HCT116 (cell line): Measurements from ENCODE around the gene CACNA1S. TPM values are rescaled to one million over a fixed set of nuclear protein-coding genes. Genes with fewer than 3 reads are reported as not detected.

Source experiments
- ATAC-seq: fragments of 200-7000 bp; cut with Tn5 transposase; 2 replicates; pipeline ENCODE4 v1.9.1; 2020; ENCODE audit warnings: mild to moderate bottlenecking, moderate library complexity
- BruUV-seq: library from RNA; stranded (reverse); fragments of 400-500 nt; replicated peaks from 2 replicates; lab custom pipeline; 2021; lab: Mats Ljungman, UMichigan
- CTCF ChIA-PET: fragments of 300-600 bp; sonication (Branson Sonifier 250); formaldehyde crosslinking; loops from one replicate; lab custom pipeline; 2021; ENCODE audit warnings: antibody characterized with exemption; lab: Charles Lee
- POLR2A ChIA-PET: fragments of 300-600, 350-600 bp; sonication (Branson Sonifier 250); formaldehyde crosslinking; loops from one replicate; lab custom pipeline; 2021; ENCODE audit warnings: antibody characterized with exemption; lab: Charles Lee
- RAD21 ChIA-PET, 2 experiments: fragments of 300-600 bp; sonication (Branson Sonifier 250); formaldehyde crosslinking; loops; one replicate each; lab custom pipeline; 2023; ENCODE audit warnings: low total read pairs in 2 of 2; ENCODE audit not compliant: uncharacterized antibody in 2 of 2, unreplicated experiment in 2 of 2, low non-redundant PET in 1 of 2; lab: Charles Lee
- DNase-seq: peaks from one replicate; pipeline ENCODE4 v3.0.0-alpha.2; 2010; ENCODE audit warnings: low read depth, low spot score
- H2AFZ ChIP-seq: fragments of 200-600 bp; shearing (Covaris generic), sonication (generic); 2 replicates; pipeline ENCODE4 v1.6.1; 2017; ENCODE audit warnings: low read depth, mixed run types, mixed read lengths, antibody characterized with exemption, low read length; ENCODE audit not compliant: poor library complexity, severe bottlenecking
- H3K27ac ChIP-seq: 2 replicates; pipeline ENCODE4 v1.5.1; 2012; ENCODE audit warnings: low read depth, low read length
- H3K27me3 ChIP-seq: fragments of 200-600 bp; sonication (generic); 2 replicates; pipeline ENCODE4 v1.6.1; 2016; ENCODE audit warnings: mixed run types, low read length, mixed read lengths; ENCODE audit not compliant: insufficient read depth
- H3K36me3 ChIP-seq, 2 experiments: fragments of 200-500 bp in 1 of 2; fragments of 200-600 bp in 1 of 2; sonication (Bioruptor generic) in 1 of 2; sonication (generic) in 1 of 2; 2 replicates each; pipeline versions ENCODE4 v1.5.1 to v1.6.1; 2014 to 2016; ENCODE audit warnings: low read length in 2 of 2, inconsistent platforms in 1 of 2, mixed read lengths in 1 of 2, mixed run types in 1 of 2; ENCODE audit not compliant: insufficient read depth in 2 of 2, control insufficient read depth in 1 of 2
- H3K4me1 ChIP-seq, 2 experiments: fragments of 200-600 bp in 1 of 2; sonication (generic) in 1 of 2; 2 replicates each; pipeline versions ENCODE4 v1.5.1 to v1.6.1; 2012 to 2017; ENCODE audit warnings: low read length in 2 of 2, inconsistent platforms in 1 of 2, mild to moderate bottlenecking in 1 of 2, mixed read lengths in 1 of 2, mixed run types in 1 of 2, moderate library complexity in 1 of 2; ENCODE audit not compliant: insufficient read depth in 2 of 2, control insufficient read depth in 1 of 2
- H3K4me2 ChIP-seq: fragments of 200-600 bp; sonication (generic); 2 replicates; pipeline ENCODE4 v1.6.1; 2017; ENCODE audit warnings: mixed run types, low read length, mixed read lengths
- H3K4me3 ChIP-seq, 2 experiments: fragments of 200-600 bp in 1 of 2; sonication (generic) in 1 of 2; replicated peaks in 1 of 2; 2 replicates each; pipeline ENCODE4 v1.5.1; 2011 to 2016; ENCODE audit warnings: low read length in 2 of 2, control low read depth in 1 of 2, low read depth in 1 of 2, mild to moderate bottlenecking in 1 of 2, mixed read lengths in 1 of 2, mixed run types in 1 of 2
- H3K79me2 ChIP-seq: fragments of 200-600 bp; sonication (generic); 2 replicates; pipeline ENCODE4 v1.6.1; 2017; ENCODE audit warnings: mild to moderate bottlenecking, mixed run types, low read length, moderate library complexity, mixed read lengths; ENCODE audit not compliant: insufficient read depth
- H3K9ac ChIP-seq: fragments of 200-600 bp; sonication (generic); 2 replicates; pipeline ENCODE4 v1.6.1; 2016; ENCODE audit warnings: low read length, mixed read lengths
- H3K9me2 ChIP-seq: fragments of 200-600 bp; sonication (generic), shearing (Covaris generic); 2 replicates; pipeline ENCODE4 v1.6.1; 2017; ENCODE audit warnings: mixed run types, mild to moderate bottlenecking, moderate library complexity; ENCODE audit not compliant: insufficient read depth
- H3K9me3 ChIP-seq, 2 experiments: fragments of 200-500 bp in 1 of 2; fragments of 200-600 bp in 1 of 2; sonication (Bioruptor generic) in 1 of 2; sonication (generic) in 1 of 2; 2 replicates each; pipeline ENCODE4 v1.6.1; 2014 to 2017; ENCODE audit warnings: low read length in 2 of 2, mixed read lengths in 2 of 2, inconsistent platforms in 1 of 2, low read depth in 1 of 2, mild to moderate bottlenecking in 1 of 2, mixed run types in 1 of 2, moderate library complexity in 1 of 2; ENCODE audit not compliant: control insufficient read depth in 1 of 2, insufficient read depth in 1 of 2
- H4K20me1 ChIP-seq: fragments of 200-600 bp; sonication (generic), shearing (Covaris generic); 2 replicates; pipeline ENCODE4 v1.6.1; 2017; ENCODE audit warnings: mixed run types, mild to moderate bottlenecking, moderate library complexity; ENCODE audit not compliant: insufficient read depth
- CEBPB ChIP-seq: IDR thresholded peaks from 2 replicates; pipeline ENCODE4 v1.6.1; 2012; ENCODE audit warnings: low read depth
- CTCF ChIP-seq, 3 experiments: fragments of 200-600 bp in 1 of 3; sonication (generic) in 1 of 3; IDR thresholded peaks in 2 of 3; conservative IDR thresholded peaks in 1 of 3; 2 replicates each; pipeline ENCODE4 v1.5.1; 2012 to 2017; ENCODE audit warnings: low read depth in 2 of 3, low read length in 2 of 3, antibody characterized with exemption in 1 of 3, borderline replicate concordance in 1 of 3, control low read depth in 1 of 3, mild to moderate bottlenecking in 1 of 3, mixed read lengths in 1 of 3, mixed run types in 1 of 3, moderate library complexity in 1 of 3; ENCODE audit not compliant: insufficient read depth in 1 of 3
- EZH2phosphoT487 ChIP-seq: fragments of 200-600 bp; IDR thresholded peaks from 2 replicates; pipeline ENCODE4 v1.6.1; 2018; ENCODE audit warnings: antibody characterized with exemption, borderline replicate concordance
- JUND ChIP-seq: IDR thresholded peaks from 2 replicates; pipeline ENCODE4 v1.6.1; 2012
- SIN3A ChIP-seq: IDR thresholded peaks from 2 replicates; pipeline ENCODE4 v1.6.1; 2012; ENCODE audit warnings: low read depth
- SP1 ChIP-seq: IDR thresholded peaks from 2 replicates; pipeline ENCODE4 v1.6.1; 2012; ENCODE audit warnings: low read depth
- SRF ChIP-seq: IDR thresholded peaks from 2 replicates; pipeline ENCODE4 v1.6.1; 2012; ENCODE audit warnings: low read depth
- YY1 ChIP-seq: IDR thresholded peaks from 2 replicates; pipeline ENCODE4 v1.6.1; 2011; ENCODE audit warnings: low read length, low read depth, moderate library complexity, mild to moderate bottlenecking; ENCODE audit not compliant: insufficient replicate concordance; ENCODE audit errors: extremely low read depth
- ZFX ChIP-seq: fragments of 450-650 bp; IDR thresholded peaks from 2 replicates; pipeline ENCODE4 v1.6.1; 2017
- intact Hi-C: fragments of 100-400 bp; cut with micrococcal nuclease; formaldehyde crosslinking; loops from 2 replicates; pipeline ENCODE4 v1.10.0; 2022
- total RNA-seq: library from RNA; stranded (reverse); gene quantifications from one replicate; pipeline ENCODE4 v1.2.1, GENCODE V29; 2021; ENCODE audit not compliant: unreplicated experiment

The CACNA1S gene
- total RNA-seq, 1 experiment from 2014 or later, result not detected

- BruUV-seq, result no TSS peak
- Histone ChIP-seq H3K79me2 (no peaks in the 10 kb centered on the region), H3K9me2 (no peaks in the 10 kb centered on the region), H3K4me3 (no peak overlapping the region), H3K9me3 (no peaks in the 10 kb centered on the region), H3K27ac (no peak overlapping the region), H3K9ac (no peak overlapping the region), H3K27me3 (0 out of 2 replicates have a peak, but pooled peaks cover 5% of the 10 kb centered on the region), H3K4me1 (no peaks in the 10 kb centered on the region), H3K36me3 (no peaks in the 10 kb centered on the region), H3K4me2 (no peak overlapping the region), H4K20me1 (no peaks in the 10 kb centered on the region), H2AFZ (no peak overlapping the region)
- ChIA-PET RAD21 (no interaction called here), POLR2A (no interaction called here), CTCF (no interaction called here)
- intact Hi-C loops, result no loop called here
- no peak for TF ChIP-seq ZFX
- TF ChIP-seq CEBPB, result no peak
- TF ChIP-seq SP1, result no peak
- no peak for TF ChIP-seq JUND
- no peak for TF ChIP-seq SRF
- peak in 2 of 3 experiments; percentile 34 to 44; a peak in 4 of 6 replicates for TF ChIP-seq CTCF (IDR thresholded peaks at IDR 0.05 in 2 of 3, conservative IDR thresholded peaks at IDR 0.05 in 1 of 3; ENCODE audit: borderline replicate concordance in 1 of 3, insufficient read depth in 1 of 3, low read depth in 2 of 3, low read length in 2 of 3)
- TF ChIP-seq SIN3A, result no peak
- no peak for TF ChIP-seq YY1
- TF ChIP-seq EZH2phosphoT487, result no peak
- ATAC-seq (peak; percentile 83), DNase-seq (no peak)
Observed at GRCh38 chr1:201053155-201053860, 58.9 kb downstream of the CACNA1S start.
